Measurements from ENCODE around the gene PCLO.
"Not testable (repeated sequence)": the region's sequence is repeated elsewhere in the genome, so short reads cannot be mapped to it uniquely, and the experiment has no call there.

The PCLO gene

DNA sequence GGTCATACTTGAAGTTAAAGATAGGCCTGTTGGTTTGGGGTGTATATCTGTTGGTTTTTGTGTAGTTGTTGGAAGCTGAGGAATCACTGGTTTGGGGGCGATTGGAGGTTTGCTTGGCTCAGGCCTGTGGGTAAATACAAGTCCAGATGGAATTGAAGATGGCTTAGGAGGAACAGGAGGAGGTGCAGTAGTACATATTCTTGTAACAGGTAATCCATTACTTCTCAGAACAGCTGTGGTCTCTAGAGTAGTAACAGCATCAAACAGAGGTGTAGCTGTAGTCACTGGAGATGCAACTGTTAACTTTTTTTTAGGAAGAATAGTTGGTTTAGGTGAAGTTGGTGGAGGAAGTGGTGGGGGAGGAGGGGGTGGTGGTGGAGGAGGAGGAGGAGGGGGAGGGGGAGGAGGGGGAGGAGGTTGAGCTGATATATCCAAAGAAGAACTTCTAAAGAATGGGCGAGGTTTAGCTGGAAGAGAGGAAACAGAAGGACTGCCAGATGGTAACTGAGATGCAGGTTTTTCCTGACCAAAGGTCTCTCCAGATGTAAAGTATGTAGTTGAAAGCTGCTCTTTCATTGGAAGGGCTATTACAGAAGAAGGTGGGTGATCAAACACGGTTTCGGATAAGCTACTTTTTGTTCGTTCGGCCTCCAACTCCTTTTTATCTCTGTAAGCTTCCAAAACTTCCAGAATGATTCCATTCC lies 209.2 kb downstream of the PCLO start:
- DNase-seq: no peak

DNA sequence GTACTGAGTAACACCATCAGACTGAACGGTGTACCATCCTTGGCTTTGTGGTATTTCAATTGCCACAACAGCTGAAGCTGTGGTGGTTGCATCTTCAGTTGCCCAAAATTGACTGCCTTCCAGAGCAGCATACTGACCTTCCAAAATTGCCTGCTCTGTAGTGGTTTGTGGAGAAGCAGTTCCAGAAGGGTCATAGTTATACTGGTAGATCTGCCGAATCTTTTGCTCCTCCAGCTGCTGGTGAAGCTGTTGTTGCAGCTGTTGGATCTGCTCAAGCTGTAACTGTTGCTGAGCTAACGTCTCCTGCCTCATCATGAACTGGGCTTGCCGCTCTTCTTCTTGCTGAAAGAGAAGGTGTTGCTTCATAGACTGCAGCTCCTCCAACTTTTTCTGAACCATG lies 212.2 kb downstream of the PCLO start:
- no peak for DNase-seq

DNA sequence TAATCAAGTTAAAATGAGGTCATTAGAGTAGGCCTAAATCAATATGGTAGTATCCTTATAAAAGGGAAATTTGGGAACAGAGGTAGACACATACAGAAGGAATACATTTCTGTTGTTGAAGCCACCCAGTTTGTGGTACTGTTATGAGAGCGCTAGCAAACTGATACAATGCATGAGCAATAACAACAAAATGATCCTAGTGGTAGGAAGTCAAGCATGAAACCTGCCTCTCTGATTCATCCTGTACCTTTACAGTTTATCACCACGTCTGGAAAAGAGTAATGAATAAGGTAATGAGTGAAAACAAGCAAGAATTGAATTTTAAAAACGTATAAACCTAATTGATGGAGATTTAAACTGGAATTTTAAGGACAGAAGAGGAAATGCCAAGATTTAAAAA lies 217.2 kb downstream of the PCLO start:
- DNase-seq: no peak

DNA sequence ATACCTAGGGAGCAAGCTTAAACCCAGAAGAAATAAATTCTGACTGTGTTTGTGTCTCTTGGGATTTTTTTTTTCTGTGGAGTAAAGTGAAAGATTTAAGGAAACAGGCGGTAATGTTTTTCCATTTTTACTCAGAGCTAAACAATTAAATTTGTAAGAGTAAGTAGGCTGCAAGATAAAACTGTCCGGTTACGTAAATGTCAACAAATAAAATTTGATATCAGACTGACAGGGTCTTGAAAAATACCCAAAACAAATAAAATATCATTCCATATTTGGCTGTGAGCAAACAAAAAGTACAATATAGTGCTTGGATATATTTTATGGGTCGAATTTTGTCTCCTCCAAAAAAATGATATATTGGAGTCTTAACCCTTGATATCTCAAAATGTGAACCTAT lies 217.6 kb downstream of the PCLO start:
- DNase-seq: no peak

DNA sequence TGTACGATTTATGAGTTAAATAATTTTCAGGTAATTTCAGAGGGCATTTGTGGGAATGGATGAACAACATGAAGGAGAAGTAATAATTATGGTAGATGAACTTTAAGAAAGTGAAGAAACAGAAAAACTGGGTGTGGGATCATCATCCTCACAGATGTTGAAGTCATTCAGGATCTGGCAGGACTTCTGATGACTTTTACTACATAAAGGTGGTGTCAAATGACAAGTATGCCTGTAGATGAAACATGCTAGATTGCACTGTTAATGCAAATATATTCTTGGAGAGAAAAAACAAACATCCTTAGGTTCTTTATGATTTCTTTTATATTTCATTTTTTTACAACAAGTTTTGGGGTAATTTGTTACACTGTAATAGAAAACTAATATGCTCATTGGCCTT lies 230.2 kb downstream of the PCLO start:
- DNase-seq: no peak

DNA sequence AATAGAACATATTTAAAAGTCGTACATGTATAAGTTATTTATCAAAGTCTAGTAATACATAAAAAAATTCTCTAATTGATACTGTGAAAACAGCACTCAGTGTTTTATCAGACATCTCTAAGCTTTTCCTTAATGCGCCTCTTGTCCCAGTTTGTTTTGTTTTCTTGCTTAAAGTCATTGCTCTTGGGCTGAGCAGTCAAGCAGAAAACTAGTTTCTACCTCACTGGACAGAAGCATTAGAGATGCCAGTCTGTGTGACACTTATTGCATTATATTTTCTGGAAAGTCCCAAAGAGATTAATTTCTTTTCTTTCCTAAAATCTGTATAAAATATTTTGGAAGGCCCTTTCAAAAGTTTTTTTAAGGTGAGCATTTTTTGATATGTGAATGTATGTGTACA lies 236.2 kb downstream of the PCLO start:
- no peak for DNase-seq

DNA sequence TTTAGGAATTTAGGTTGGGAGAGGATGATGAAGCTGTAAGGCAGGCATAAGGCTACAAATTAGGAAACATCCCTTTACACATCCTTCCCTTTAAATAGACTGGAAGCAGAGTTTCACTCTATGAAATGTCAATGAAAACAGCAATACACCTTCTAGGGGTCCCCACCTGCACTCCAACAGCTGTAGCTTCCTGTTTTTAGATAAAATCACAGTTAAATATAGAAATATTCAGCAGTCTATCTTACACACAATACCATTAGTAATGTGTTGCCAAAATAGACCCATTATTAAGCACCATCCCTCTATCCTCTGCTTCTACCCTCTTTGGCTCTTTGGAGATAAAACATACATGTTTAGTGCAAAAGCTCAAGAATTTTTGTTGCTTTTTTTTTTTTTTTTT lies 237.4 kb downstream of the PCLO start:
- DNase-seq: no peak

DNA sequence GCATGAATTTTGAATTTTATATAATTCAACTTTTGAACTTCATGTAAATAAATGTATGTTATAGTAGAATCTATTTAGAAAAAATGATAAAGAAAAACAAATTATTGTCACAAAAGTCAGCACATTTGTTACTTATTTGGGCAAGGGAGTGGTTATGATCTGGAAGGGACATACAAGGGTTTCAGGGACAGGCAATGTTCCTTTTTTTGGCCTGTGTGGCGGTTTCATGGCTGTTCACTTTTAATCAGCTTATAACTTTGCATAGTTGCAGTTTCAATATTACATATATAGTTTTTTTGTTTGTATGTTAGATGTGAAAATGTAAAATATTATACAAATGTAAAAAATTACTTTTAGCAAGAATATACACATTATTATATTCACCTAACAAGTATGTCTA lies 256.2 kb downstream of the PCLO start:
- DNase-seq: no peak

DNA sequence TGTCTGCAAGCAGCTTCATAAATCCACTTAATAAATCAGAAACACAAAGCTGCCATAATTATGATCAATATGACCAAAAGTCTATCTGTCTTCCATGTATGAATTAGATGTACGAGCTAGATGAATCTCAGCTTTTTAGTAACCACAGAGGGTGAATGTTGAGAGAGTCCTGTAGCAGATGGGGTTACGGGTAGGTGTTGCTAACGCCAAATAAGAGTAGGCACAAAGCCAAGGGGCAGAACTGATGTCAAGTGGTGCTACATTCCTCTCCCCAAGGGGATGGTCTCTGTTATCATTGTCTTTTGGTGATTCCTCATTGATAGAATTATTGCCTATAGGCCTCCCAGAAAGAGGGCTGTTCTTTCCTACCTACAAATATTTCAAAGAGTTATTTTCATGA lies 257.8 kb downstream of the PCLO start:
- no peak for DNase-seq

DNA sequence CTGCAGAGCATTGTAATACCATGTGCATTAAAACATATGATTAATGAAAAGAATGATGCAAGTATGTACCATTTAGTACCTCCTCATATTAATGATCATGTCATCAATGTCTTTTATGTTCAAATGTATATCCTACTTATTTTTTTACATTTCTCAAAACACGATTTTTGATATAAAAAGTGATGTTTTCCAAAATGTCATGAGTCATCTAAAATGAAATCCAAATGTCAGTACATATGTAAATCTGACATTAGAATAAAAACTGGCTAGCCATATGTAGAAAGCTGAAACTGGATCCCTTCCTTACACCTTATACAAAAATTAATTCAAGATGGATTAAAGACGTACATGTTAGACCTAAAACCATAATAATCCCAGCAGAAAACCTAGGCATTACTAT lies 261.6 kb downstream of the PCLO start:
- DNase-seq: not testable (repeated sequence)

DNA sequence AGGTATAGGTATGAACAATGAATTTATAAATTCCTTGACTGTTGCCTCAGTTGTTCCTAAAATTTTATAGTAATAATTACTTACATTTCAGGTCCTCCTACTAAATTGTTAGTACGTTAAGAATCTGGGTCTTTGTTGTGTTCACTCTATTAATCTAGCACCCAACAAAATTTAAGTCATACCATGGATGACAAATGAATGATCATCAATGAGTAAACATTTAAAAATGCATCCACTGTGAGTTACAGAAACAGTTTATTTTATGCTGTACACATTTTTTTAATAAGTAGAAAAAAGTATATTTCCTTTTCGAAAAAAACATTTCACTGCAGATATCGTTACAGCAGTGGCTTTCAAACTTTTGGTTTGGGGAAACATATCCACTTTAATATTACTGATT lies 265.2 kb downstream of the PCLO start:
- no peak for DNase-seq

DNA sequence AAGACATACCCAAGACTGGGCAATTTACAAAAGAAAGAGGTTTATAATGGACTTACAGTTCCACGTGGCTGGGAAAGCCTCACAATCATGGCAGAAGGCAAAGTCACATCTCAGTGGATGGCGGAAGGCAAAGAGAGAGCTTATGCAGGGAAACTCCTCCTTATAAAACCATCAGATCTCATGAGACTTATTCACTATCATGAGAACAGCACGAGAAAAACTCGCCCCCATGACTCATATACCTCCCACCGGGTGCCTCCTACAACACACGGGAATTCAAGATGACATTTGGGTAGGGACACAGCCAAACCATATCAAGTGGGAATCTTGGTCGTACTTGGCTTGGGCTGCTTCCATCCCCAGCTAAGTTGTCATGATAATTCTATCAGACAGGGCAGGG lies 268.3 kb downstream of the PCLO start:
- not testable (repeated sequence) for DNase-seq

DNA sequence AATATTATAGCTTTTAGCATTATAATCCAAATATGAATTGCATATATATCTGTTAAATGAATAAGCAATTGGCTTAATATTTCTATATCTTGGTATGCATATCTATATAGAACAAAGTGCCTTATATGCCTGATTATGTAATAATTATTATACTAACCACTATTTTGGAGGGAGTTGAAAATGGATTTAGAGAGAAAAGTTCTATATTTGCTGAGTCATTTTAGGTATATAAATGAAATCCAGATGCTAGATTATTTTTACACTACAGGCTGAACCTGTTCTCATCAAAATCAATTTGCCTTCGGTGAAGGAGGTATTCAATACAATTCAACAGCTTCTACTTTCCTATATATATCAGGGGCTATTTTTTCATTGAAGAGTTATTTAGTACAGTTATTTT lies 276.4 kb downstream of the PCLO start:
- DNase-seq: no peak

DNA sequence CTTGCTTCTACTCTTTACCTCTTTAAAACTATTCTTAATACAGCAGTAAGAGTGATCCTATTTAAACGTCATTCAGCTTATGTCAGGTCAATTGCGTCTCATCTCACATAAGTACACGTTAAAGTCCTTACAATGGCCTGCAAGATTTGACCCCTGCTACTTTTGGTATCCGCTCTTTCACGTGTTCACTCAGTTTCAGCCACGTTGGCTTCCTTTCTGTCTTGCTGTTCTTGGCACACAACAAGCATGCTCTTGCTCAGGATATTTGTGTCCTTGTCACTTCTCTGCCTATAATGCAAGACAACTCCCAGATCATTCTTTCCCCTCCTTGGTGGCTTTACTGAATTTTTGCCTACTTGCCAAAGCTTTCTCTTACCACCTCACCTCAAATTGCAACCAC lies 296.8 kb downstream of the PCLO start:
- DNase-seq: no peak

DNA sequence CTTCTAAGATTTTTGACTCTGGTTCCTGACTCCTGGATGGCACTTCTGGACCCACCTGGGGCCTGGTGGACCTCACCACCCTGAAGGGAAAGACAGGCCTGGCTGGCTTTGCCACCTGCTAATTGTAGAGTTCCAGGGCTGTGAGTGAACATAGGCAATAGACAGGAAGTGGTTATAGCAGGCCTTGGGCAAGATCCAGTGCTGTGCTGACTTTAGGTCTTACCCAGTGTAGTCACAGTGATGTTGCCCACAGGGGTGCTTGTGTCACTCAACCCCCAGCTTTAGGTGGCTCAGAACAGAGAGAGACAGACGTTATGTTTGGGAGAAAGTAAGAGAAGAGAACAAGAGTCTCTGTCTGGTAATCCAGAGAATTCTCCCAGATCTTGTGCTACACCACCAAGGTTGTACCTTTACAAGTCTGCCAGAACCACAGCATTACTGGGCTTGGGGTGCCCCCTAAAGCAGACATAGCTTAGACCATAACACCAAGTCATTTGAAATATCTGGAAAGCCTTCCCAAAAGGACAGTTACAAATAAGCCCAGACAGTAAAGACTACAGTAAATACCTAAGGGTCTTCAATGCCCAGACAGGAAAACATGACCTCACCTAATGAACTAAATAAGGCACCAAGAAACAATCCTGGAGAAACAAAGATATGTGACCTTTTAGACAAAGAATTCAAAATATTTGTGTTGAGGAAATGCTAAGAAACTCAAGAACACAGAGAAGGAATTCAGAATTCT lies 303.4 kb downstream of the PCLO start:
- DNase-seq: no peak

DNA sequence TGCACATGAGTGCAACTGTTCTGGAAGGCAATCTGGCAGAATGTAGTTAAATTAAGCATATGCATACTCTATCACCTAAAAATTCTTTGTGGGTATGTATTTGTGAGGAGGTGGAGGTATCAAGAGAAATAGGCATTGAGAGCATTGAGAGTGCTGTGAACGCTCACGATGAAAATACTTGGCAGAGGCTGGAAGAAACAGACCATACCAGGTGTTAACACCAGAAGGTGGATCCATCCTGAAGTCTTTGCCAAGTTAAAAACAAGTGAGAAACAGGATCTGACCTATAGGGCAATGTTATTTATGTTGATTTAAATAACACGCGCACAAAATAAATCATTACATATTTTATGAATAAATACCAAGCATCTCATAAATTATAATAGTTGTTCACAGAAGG lies 311.6 kb downstream of the PCLO start:
- no peak for DNase-seq

DNA sequence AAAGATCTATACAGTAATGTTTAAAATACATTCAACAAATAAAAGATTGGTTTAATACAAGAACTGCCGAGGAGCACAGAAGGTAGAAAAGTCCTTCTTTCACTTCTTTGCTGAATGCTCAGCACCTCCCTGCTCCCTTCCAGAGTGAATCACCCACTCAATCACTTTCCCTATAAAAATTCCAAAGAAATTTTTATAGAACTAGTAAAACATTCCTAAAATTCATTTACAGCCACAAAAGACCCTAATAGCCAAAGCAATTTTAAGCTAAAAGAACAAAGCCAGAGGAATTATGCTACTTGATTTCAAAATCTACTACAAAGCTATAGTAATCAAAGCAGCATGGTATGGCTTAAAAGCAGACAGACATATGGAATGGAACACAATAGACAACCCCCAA lies 320.9 kb downstream of the PCLO start:
- DNase-seq: no peak

DNA sequence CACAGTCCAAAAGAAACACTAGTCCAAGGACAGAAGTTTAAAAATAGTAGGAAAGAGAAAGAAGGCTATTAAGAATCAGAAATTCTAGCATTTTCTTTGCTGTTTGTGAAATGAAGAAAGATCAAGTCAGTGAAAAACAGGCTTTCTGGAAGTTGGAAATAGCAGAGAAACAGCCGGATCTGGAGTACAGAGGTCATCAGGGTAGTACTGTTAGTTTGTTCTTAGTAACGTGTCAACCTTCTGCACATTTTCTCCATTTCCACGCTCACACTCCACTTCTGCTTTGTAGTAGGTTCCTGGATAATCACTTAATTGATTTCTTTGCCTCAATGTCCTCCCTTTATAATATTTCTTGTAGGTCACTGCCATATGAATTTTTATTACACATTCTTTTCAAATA lies 322.6 kb downstream of the PCLO start:
- no peak for DNase-seq

DNA sequence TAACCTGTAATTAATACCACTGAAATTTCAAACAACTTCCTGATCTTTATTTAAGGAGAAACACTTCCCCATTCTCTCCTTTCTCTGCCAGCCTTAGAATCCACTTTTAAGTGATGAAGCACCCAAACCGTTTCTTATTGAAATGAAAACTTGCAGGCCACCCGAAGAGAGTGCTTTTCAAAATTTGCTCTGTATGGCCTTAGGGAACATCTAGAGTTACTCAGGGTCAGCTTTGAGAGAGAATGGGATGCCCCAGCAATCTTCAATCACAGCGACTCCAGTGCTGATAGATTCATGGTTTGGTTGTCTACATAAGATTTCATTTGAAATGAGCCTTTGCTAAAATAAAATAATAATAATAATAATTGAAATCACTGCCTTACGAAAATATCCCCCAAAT lies 323.1 kb downstream of the PCLO start:
- no peak for DNase-seq

DNA sequence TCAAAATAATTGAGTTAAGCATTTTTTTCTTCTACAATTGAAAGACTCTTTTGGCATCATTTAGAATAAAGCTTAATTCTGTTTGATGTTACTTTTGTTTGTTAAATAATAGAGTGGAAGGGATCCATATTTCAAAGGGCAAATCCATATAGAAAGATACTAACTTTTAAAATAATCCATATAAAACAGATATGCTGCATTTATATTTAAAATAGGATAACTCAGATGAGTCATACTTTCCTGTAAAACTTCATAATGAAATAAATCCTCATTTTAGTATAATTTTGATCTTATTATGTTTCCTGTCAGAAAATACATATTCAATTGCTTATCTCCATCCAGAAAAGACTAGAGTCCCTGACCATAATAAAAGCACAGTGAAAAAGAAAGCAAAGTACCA lies 323.6 kb downstream of the PCLO start:
- no peak for DNase-seq

DNA sequence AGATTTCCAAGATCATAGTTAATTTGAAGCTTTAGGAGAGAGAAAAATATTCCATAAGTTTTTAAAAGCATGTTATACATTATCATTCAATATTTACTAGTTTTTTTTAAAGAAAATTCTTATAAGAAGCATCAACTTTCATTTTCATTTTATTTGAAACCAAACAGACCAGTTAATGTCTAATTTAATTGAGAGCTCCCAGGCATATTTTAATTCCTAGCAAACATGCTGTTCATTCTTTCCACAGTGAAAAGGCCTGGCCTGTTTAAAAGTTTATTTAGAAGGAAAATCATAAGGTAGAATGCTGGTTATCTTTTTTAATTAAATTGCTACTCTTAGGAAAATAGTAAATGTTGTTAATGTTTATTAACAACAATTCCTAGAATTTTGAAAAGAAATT lies 324.4 kb downstream of the PCLO start:
- no peak for DNase-seq

DNA sequence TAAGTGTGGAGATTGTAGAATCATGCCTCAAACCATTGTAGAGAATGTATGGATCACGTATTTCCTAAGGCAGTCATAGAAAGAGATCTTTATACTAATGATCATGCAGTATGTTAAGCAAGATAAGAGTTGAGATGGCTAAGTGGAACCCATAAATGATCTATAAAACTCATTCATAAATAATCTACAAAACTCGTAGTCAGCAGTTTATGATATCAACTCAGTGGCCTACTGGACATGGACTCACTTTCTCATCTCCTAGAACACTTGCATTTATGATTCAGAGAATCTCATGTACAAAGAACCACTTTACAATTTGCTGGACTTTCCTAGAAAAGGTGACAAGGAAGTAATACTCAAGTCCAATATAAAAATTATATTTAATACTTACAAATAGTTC lies 339.6 kb downstream of the PCLO start:
- DNase-seq: no peak

DNA sequence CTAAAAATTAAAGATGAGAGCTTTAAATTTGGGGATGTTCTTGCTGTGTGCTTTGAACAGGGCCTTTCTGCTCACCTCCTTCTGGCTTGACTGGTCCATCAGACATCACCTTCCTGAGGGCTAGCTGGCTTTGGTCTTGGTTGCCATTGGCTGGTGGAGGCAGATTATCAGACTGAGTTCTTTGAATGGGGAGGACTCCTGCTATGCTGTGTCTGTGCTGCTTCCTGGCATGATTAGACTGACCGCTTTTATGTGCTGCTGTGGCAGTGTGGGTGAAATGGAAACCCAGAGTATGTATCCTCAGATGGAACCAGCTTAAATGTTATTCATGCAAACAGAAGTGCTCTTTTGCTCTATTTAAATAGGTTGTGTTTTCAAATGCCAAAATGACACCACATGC lies 341.6 kb downstream of the PCLO start:
- no peak for DNase-seq

DNA sequence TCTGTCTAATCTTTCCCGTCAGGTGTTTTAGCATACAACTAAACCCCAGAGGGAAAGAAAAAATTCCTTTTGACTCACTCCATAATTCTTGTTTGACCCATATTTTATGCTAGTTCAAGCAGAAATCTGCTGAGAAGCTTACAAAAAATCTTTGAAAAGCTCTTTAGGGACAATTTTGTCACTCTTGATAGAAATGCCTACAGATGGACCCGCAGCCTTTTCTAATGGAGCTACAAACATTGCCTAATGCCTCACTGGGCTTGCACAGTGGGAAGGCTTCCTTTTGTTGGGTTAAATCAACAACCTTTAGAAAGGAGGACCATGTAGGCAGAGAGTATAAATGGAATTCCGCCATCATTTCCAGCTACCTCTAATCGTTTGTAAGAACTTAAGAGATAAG lies 344.5 kb downstream of the PCLO start:
- DNase-seq: no peak

DNA sequence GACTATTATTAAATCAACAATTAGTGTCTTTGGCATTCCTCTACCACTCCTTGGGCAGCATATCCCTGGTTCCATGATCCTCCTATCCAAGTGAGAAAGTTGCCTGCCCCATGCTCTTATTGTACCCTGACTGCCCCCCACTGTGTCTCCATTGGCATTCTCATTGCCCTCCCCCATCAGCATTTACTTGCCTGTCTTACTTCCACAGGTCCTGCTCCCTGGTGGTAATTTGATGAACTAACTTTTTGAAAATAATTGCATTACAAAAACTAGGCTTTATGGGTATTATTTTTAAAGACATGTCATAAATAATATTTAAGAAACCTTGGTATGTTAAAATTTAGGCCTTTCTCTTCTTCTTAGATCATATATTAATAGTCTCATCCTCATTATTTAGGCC lies 346.4 kb downstream of the PCLO start:
- no peak for DNase-seq
